ENCODE measurements around the gene TRAPPC14. TPM values are rescaled to one million over a fixed set of nuclear protein-coding genes. Genes with fewer than 3 reads are reported as not detected.
A peak's percentile ranks its signal among the peaks of the same experiment; 100 is the strongest.

Gene TRAPPC14
- polyA plus RNA-seq, 5 donors = 16.0 to 22.3 (median 17.4) TPM

- peak; percentile 93 for DNase-seq
These were observed 31.3 kb downstream of the TRAPPC14 start, which contains the start of gene MBLAC1 for GRCh38 chr7:100126931-100127865. TSS of gene MBLAC1 (plus strand) at chr7:100126967. CDS start at chr7:100127396, 429 bp downstream.

- no peak for DNase-seq
These were observed 32.1 kb downstream of the TRAPPC14 start for GRCh38 chr7:100126239-100126930.

DNA sequence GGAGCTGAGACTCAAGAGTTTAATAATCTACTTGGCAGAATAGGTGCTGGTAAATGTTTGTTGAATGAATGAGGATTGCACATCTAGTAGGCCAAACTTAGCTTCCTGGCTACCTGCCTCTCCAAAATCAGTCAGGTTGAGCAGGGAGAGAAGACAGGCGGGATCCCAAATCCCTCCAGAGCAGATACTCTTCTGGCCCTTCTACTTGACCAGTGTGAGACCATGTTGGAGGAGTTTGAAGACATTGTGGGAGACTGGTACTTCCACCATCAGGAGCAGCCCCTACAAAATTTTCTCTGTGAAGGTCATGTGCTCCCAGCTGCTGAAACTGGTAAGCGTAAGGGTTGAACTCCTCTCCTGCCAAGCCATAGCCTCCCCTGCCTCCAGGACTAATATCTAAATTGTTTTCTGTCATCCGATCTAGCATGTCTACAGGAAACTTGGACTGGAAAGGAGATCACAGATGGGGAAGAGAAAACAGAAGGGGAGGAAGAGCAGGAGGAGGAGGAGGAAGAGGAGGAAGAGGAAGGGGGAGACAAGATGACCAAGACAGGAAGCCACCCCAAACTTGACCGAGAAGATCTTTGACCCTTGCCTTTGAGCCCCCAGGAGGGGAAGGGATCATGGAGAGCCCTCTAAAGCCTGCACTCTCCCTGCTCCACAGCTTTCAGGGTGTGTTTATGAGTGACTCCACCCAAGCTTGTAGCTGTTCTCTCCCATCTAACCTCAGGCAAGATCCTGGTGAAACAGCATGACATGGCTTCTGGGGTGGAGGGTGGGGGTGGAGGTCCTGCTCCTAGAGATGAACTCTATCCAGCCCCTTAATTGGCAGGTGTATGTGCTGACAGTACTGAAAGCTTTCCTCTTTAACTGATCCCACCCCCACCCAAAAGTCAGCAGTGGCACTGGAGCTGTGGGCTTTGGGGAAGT lies 34.0 kb downstream of the TRAPPC14 start:
- no peak for DNase-seq

- no peak for DNase-seq
These were observed 36.0 kb downstream of the TRAPPC14 start for GRCh38 chr7:100122568-100122967.

- no peak for DNase-seq
These were observed 36.5 kb downstream of the TRAPPC14 start for GRCh38 chr7:100122067-100122466.

GRCh38 chr7:100120733-100121036 lies 37.8 kb downstream of the TRAPPC14 start:
- no peak for DNase-seq

DNA sequence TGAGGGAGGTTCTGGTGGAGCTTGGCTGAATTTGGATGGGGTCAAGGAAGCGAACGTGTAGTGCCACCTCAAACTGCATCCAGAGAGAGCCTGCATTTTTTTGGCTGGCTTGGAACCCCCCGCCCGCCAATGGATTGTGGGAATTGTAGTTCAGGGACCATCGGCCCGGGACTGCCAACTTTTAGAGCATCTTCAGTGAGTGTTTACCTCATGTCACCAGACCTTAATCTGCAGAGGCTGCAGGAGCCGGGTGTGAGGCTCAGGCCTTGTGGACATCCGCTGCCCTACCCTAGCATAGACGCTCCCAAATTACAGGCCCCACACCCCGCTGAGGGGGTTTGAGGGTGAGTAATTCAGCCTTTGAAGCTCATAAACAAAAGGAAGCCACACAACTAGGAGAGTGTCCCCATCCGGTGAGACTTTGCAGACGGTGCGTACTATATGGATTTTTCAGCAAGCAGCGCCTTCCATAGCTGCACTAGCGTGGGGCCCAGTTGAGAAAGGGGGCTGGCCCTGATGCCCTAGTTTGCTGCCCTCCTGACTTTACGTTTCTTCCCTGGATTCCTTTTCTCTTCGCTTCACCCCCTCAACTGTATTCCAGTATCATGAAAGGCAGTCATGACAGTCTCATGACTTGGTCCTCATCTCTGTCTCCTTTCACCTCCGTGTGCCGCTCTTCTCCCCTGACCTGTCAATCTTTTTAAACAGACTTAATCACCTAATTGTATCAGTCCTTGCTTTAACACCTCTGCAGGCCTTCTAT lies 38.4 kb downstream of the TRAPPC14 start:
- DNase-seq = peak in 1 of 2 donors; percentile 71

DNA sequence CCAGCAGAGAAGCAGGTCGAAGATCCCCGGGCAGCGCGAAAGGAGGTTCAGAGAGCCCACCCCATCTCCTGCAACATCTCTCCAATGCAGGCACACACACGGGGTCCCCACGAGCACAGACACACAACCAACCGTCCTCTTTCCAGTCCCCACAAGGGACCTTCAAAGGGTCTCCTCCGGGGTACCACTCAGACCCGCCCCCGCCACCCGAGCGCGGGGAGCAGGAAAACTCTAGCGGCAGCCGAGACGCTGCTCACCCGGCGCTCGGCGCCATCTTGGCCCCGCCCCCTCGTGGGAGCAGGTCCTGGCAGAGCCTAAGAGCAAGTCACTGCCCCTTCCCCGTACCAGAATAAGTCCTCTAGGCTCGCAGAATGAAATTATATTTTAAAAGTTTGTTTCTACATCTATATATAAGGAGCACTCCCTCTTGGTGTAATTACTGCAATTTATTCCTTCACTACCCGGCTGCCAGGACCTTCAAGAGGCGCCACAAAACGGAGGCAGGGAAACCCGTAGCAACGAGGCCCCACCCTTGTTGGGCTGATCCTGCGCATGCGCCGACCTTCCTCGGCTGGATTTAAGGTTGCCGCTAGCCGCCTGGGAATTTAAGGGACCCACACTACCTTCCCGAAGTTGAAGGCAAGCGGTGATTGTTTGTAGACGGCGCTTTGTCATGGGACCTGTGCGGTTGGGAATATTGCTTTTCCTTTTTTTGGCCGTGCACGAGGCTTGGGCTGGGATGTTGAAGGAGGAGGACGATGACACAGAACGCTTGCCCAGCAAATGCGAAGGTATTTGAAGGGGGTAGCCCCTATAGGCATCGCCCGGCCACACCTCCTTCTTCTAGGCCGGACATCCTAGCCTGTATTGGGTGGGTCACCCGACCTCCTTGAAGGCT lies 39.2 kb downstream of the TRAPPC14 start, which contains the start of the genes CNPY4 and TAF6:
TSS of gene CNPY4 (plus strand) at position 563 of the 898 bp plus-strand sequence. CDS start at position 674, 111 bp downstream.
TSS of gene TAF6 (minus strand) at position 287 of the 898 bp plus-strand sequence. CDS start 5,149 bp downstream, outside the sequence.
- DNase-seq = peak; percentile 93 to 96

GRCh38 chr7:100118388-100119071 lies 40.0 kb downstream of the TRAPPC14 start:
- no peak for DNase-seq

DNA sequence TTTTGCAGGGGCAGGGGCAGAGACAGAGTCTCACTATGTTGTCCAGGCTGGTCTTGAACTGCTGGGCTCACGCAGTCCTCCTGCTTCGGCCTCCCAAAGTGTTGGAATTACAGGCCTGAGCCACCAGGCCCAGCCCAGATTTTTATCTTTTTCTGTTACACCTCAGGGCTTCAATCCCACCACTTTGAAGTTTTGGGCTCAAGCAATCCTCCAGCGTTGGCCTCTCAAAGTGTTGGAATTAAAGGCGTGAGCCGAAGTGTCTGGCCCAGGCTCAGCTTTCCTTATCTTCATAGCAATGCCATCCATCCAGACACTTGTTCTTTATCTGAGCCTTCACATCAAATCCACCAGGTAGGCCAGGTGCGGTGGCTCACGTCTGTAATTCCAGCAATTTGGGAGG lies 43.5 kb downstream of the TRAPPC14 start:
- DNase-seq = no peak

- DNase-seq = no peak
These were observed 46.6 kb downstream of the TRAPPC14 start for GRCh38 chr7:100111914-100112313.

DNA sequence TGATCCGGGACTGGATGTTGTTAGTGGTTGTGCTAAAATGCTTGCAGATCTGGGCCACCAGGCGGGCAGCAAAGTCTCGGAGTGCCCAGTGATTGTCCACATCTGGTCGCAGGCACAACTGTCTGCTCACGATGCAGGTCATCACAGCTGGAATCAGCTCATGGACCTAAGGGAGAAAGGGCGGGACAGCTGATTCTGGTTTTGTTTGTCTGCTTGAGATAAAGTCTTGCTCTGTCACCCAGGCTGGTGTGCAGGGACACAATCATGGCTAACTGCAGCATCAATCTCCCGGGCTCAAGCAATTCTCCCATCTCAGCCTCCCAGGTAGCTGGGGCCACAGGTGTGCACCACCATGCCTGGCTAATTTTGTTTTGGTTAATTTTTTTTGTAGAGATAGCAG lies 47.4 kb downstream of the TRAPPC14 start:
- DNase-seq = no peak

GRCh38 chr7:100109521-100110163 lies 48.9 kb downstream of the TRAPPC14 start:
- DNase-seq = no peak

DNA sequence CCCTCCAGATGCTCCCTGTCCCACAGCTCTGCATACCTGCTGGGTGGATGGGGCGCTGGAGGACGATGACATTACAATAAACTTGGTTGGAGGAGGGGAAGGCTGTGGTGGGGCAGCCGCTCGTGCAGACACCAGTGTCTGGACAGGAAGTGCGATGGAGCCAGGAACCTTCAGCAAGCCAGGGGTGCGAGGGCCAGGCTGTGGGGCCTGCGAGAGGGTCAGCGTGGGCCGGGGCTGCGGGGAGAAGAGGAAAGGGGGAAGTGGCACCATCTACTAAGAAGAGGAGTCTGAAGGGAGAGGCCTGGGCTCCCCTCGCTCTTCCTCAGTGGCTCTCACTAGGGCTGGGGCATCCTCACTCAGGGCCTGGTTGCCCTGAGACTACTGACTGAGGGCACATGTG lies 50.6 kb downstream of the TRAPPC14 start:
- no peak for DNase-seq

- DNase-seq = no peak
These were observed 51.3 kb downstream of the TRAPPC14 start for GRCh38 chr7:100107125-100107737.

DNA sequence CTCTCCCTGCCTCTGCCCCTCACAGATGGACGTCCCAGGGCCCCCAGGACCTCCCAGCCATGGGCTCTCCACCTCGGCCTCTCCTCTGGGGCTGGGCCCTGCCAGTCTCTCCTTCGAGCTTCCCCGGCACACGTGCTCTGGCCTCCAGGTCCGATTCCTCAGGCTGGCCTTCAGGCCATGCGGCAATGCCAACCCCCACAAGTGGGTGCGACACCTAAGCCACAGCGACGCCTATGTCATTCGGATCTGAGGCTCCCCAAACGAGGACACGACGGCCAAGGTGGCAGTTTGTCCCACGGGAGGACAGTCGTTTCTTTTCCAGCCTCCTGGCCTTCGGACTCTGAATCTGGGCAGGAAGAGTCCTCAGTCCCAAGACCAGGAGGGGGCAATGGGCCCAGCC lies 51.9 kb downstream of the TRAPPC14 start:
- DNase-seq = no peak

GRCh38 chr7:100105534-100105933 lies 53.0 kb downstream of the TRAPPC14 start:
- DNase-seq = no peak

Measured in right lung (tissue), 5 donors.